Measurements from ENCODE around the gene ROR1.

Gene ROR1

GRCh38 chr1:64163970-64164369 lies 390.2 kb downstream of the ROR1 start:
- H2AFZ ChIP-seq (ENCODE audit: low read depth, low read length) = no peak overlapping the region
- H3K9me3 ChIP-seq (ENCODE audit: insufficient read depth, low read length, severe bottlenecking) = no peaks in the 10 kb centered on the region
- no peak overlapping the region for H3K27ac ChIP-seq (ENCODE audit: low read length)
- no peaks in the 10 kb centered on the region for H3K4me1 ChIP-seq (ENCODE audit: insufficient read depth, low read length)
- no peak overlapping the region for H3K4me3 ChIP-seq (ENCODE audit: low read depth in 1 of 2, low read length in 2 of 2)
- no peaks in the 10 kb centered on the region for H3K79me2 ChIP-seq (ENCODE audit: insufficient read depth, low read length)
- ATAC-seq (ENCODE audit: insufficient read depth, low read depth) = no peak
- no peak overlapping the region for H3K9ac ChIP-seq (ENCODE audit: low read depth, low read length)
- TF ChIP-seq EZH2 (IDR thresholded peaks at IDR 0.05; ENCODE audit: borderline replicate concordance, low read depth, low read length, severe bottlenecking) = no peak
- TF ChIP-seq, protein P1, sequence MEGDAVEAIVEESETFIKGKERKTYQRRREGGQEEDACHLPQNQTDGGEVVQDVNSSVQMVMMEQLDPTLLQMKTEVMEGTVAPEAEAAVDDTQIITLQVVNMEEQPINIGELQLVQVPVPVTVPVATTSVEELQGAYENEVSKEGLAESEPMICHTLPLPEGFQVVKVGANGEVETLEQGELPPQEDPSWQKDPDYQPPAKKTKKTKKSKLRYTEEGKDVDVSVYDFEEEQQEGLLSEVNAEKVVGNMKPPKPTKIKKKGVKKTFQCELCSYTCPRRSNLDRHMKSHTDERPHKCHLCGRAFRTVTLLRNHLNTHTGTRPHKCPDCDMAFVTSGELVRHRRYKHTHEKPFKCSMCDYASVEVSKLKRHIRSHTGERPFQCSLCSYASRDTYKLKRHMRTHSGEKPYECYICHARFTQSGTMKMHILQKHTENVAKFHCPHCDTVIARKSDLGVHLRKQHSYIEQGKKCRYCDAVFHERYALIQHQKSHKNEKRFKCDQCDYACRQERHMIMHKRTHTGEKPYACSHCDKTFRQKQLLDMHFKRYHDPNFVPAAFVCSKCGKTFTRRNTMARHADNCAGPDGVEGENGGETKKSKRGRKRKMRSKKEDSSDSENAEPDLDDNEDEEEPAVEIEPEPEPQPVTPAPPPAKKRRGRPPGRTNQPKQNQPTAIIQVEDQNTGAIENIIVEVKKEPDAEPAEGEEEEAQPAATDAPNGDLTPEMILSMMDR (IDR thresholded peaks at IDR 0.05; ENCODE audit: borderline replicate concordance, extremely low read depth, low read length, poor library complexity, severe bottlenecking) = no peak
- DNase-seq = no peak
- peaks cover 3% of the 10 kb centered on the region for H3K27me3 ChIP-seq (ENCODE audit: insufficient read depth, low read length, poor library complexity)
- no peak overlapping the region for H3K4me2 ChIP-seq (ENCODE audit: insufficient read depth, low read length)
- H3K36me3 ChIP-seq (ENCODE audit: insufficient read depth, low read length) = no peaks in the 10 kb centered on the region
- H4K20me1 ChIP-seq (ENCODE audit: insufficient read depth, low read length) = no peaks in the 10 kb centered on the region

DNA sequence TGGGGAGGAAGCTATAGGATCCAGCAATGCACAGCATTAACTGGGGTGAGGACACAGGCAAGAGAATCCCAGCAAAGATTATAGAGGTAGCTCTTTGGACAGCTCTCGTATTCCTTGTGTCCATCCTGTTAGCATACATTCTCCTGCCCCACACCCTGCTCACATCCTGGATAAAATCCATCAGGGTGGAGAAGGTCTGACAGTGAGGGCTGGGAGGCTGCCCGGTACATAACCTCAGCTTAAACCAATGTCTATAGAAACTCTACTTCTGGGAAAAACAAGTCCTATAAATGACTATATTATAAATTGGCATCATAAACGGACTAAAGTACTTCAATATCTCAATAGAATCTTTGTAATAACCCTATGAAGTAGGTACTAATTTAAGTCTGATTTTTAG lies 392.8 kb downstream of the ROR1 start:
- Histone ChIP-seq H2AFZ (ENCODE audit: low read depth, low read length) (no peak overlapping the region), H3K27ac (ENCODE audit: low read length) (no peak overlapping the region), H3K79me2 (ENCODE audit: insufficient read depth, low read length) (no peaks in the 10 kb centered on the region), H3K9me3 (ENCODE audit: insufficient read depth, low read length, severe bottlenecking) (no peaks in the 10 kb centered on the region), H3K4me3 (ENCODE audit: low read depth in 1 of 2, low read length in 2 of 2) (no peak overlapping the region), H3K36me3 (ENCODE audit: insufficient read depth, low read length) (no peaks in the 10 kb centered on the region), H3K4me1 (ENCODE audit: insufficient read depth, low read length) (no peaks in the 10 kb centered on the region), H3K9ac (ENCODE audit: low read depth, low read length) (no peak overlapping the region), H3K4me2 (ENCODE audit: insufficient read depth, low read length) (no peak overlapping the region), H3K27me3 (ENCODE audit: insufficient read depth, low read length, poor library complexity) (no peaks in the 10 kb centered on the region), H4K20me1 (ENCODE audit: insufficient read depth, low read length) (no peaks in the 10 kb centered on the region)
- DNase-seq (no peak), ATAC-seq (ENCODE audit: insufficient read depth, low read depth) (no peak)
- TF ChIP-seq, protein P1 (IDR thresholded peaks at IDR 0.05; ENCODE audit: borderline replicate concordance, extremely low read depth, low read length, poor library complexity, severe bottlenecking) = no peak
- no peak for TF ChIP-seq EZH2 (IDR thresholded peaks at IDR 0.05; ENCODE audit: borderline replicate concordance, low read depth, low read length, severe bottlenecking)

DNA sequence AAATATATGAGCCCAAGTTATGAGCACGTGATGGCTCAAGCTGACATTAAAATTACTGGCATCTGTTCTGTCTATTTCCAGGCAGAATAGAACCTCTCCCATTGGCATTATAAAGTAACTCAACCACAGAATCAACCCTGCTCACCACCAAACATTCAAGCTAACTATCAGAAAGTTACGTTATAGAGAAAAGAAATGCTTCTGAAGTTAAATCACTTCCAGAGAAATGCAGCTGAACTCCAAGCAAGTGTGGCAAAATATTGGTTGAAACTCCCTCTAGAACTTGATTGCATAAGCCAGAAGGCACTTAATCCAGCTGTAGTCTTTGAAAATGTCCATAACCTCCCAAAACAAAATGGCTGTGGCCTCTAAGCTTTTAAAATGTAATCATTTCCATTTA lies 393.4 kb downstream of the ROR1 start:
- Histone ChIP-seq H2AFZ (ENCODE audit: low read depth, low read length) (no peak overlapping the region), H4K20me1 (ENCODE audit: insufficient read depth, low read length) (no peaks in the 10 kb centered on the region), H3K4me1 (ENCODE audit: insufficient read depth, low read length) (no peaks in the 10 kb centered on the region), H3K27ac (ENCODE audit: low read length) (no peak overlapping the region), H3K79me2 (ENCODE audit: insufficient read depth, low read length) (no peaks in the 10 kb centered on the region), H3K27me3 (ENCODE audit: insufficient read depth, low read length, poor library complexity) (no peaks in the 10 kb centered on the region), H3K9ac (ENCODE audit: low read depth, low read length) (no peak overlapping the region), H3K9me3 (ENCODE audit: insufficient read depth, low read length, severe bottlenecking) (no peaks in the 10 kb centered on the region), H3K4me3 (ENCODE audit: low read depth in 1 of 2, low read length in 2 of 2) (no peak overlapping the region), H3K36me3 (ENCODE audit: insufficient read depth, low read length) (no peaks in the 10 kb centered on the region), H3K4me2 (ENCODE audit: insufficient read depth, low read length) (no peak overlapping the region)
- DNase-seq = no peak
- ATAC-seq (ENCODE audit: insufficient read depth, low read depth) = no peak
- TF ChIP-seq, protein P1 (IDR thresholded peaks at IDR 0.05; ENCODE audit: borderline replicate concordance, extremely low read depth, low read length, poor library complexity, severe bottlenecking) = no peak
- TF ChIP-seq EZH2 (IDR thresholded peaks at IDR 0.05; ENCODE audit: borderline replicate concordance, low read depth, low read length, severe bottlenecking) = no peak

- Histone ChIP-seq H3K9me3 (ENCODE audit: insufficient read depth, low read length, severe bottlenecking) (no peaks in the 10 kb centered on the region), H3K4me1 (ENCODE audit: insufficient read depth, low read length) (no peaks in the 10 kb centered on the region), H3K4me3 (ENCODE audit: low read depth in 1 of 2, low read length in 2 of 2) (no peak overlapping the region), H3K27ac (ENCODE audit: low read length) (no peak overlapping the region), H4K20me1 (ENCODE audit: insufficient read depth, low read length) (no peaks in the 10 kb centered on the region), H3K36me3 (ENCODE audit: insufficient read depth, low read length) (no peaks in the 10 kb centered on the region), H3K4me2 (ENCODE audit: insufficient read depth, low read length) (no peak overlapping the region), H3K9ac (ENCODE audit: low read depth, low read length) (no peak overlapping the region), H2AFZ (ENCODE audit: low read depth, low read length) (no peak overlapping the region), H3K27me3 (ENCODE audit: insufficient read depth, low read length, poor library complexity) (peaks cover 3% of the 10 kb centered on the region), H3K79me2 (ENCODE audit: insufficient read depth, low read length) (no peaks in the 10 kb centered on the region)
- DNase-seq (no peak), ATAC-seq (ENCODE audit: insufficient read depth, low read depth) (no peak)
- no peak for TF ChIP-seq EZH2 (IDR thresholded peaks at IDR 0.05; ENCODE audit: borderline replicate concordance, low read depth, low read length, severe bottlenecking)
- TF ChIP-seq, protein P1 (IDR thresholded peaks at IDR 0.05; ENCODE audit: borderline replicate concordance, extremely low read depth, low read length, poor library complexity, severe bottlenecking) = no peak
These were observed 397.4 kb downstream of the ROR1 start for GRCh38 chr1:64171246-64171645.
